T-helper 1 cell (primary cell): ENCODE results near the gene SLC35A1.

ENCODE experiments used
- DNase-seq, 5 donors: peaks; one replicate each; pipeline ENCODE4 v3.0.0-alpha.2; 2012 to 2020

SLC35A1 gene

GRCh38 chr6:87534377-87535047 is 61.7 kb downstream of the SLC35A1 start:
- DNase-seq: no peak

GRCh38 chr6:87538510-87539260 is 65.9 kb downstream of the SLC35A1 start:
- DNase-seq: no peak

- no peak for DNase-seq
Observed at GRCh38 chr6:87539554-87539953, 66.8 kb downstream of the SLC35A1 start.

GRCh38 chr6:87540539-87540938 is 67.8 kb downstream of the SLC35A1 start:
- no peak for DNase-seq

GRCh38 chr6:87541041-87541440 is 68.3 kb downstream of the SLC35A1 start:
- no peak for DNase-seq

GRCh38 chr6:87541744-87542143 is 69.0 kb downstream of the SLC35A1 start:
- DNase-seq: no peak

- DNase-seq: no peak
Observed at GRCh38 chr6:87543696-87544473, 71.1 kb downstream of the SLC35A1 start.

- no peak for DNase-seq
Observed at GRCh38 chr6:87544474-87544735, 71.6 kb downstream of the SLC35A1 start.

GRCh38 chr6:87551799-87552198 is 79.0 kb downstream of the SLC35A1 start:
- DNase-seq: no peak

- DNase-seq: no peak
Observed at GRCh38 chr6:87553159-87553765, 80.5 kb downstream of the SLC35A1 start.

- no peak for DNase-seq
Observed at GRCh38 chr6:87555506-87555905, 82.7 kb downstream of the SLC35A1 start.

- no peak for DNase-seq
Observed at GRCh38 chr6:87558446-87558845, 85.7 kb downstream of the SLC35A1 start.

- DNase-seq: no peak
Observed at GRCh38 chr6:87561017-87561416, 88.2 kb downstream of the SLC35A1 start.
